WTC11 (cell line): ENCODE measurements around the gene TRIAP1. TPM values are rescaled to one million over a fixed set of nuclear protein-coding genes. Genes with fewer than 3 reads are reported as not detected.

Experiments
- ATAC-seq: fragments of 200-7000 bp; cut with Tn5 transposase; 2 replicates; pipeline ENCODE4 v1.10.0; 2021; ENCODE audit warnings: mild to moderate bottlenecking, moderate library complexity
- CTCF ChIA-PET: fragments of 300-600 bp; sonication (Branson Sonifier 250); formaldehyde crosslinking; loops from one replicate; lab custom pipeline; 2021; ENCODE audit warnings: antibody characterized with exemption; lab: Charles Lee
- POLR2A ChIA-PET: fragments of 350-600 bp; sonication (Branson Sonifier 250); formaldehyde crosslinking; loops from one replicate; lab custom pipeline; 2021; ENCODE audit warnings: antibody characterized with exemption; lab: Charles Lee
- DNase-seq: peaks from one replicate; pipeline ENCODE4 v3.0.0; 2021; ENCODE audit warnings: low spot score
- H3K27ac Mint-ChIP-seq: 2 replicates; pipeline ENCODE4 v1.8.0; 2021; ENCODE audit warnings: mixed read lengths
- H3K27me3 Mint-ChIP-seq: 2 replicates; pipeline ENCODE4 v1.8.0; 2021; ENCODE audit warnings: low read depth, mild to moderate bottlenecking, moderate library complexity, mixed read lengths
- H3K36me3 Mint-ChIP-seq: 2 replicates; pipeline ENCODE4 v1.8.0; 2021; ENCODE audit warnings: mixed read lengths
- H3K4me1 Mint-ChIP-seq: 2 replicates; pipeline ENCODE4 v1.8.0; 2022; ENCODE audit warnings: mixed read lengths
- H3K4me3 Mint-ChIP-seq: 2 replicates; pipeline ENCODE4 v1.8.0; 2021; ENCODE audit warnings: mild to moderate bottlenecking, moderate library complexity, mixed read lengths
- H3K9me3 Mint-ChIP-seq: 2 replicates; pipeline ENCODE4 v1.8.0; 2021; ENCODE audit warnings: mixed read lengths
- AFF4 ChIP-seq: sonication (generic); formaldehyde crosslinking; IDR thresholded peaks from 2 replicates; pipeline ENCODE4 v1.8.1; 2023; ENCODE audit warnings: mild to moderate bottlenecking, missing genetic modification reagents, borderline replicate concordance
- ATF6 ChIP-seq: sonication (generic); formaldehyde crosslinking; IDR thresholded peaks from 2 replicates; pipeline ENCODE4 v1.8.1; 2023; ENCODE audit warnings: mild to moderate bottlenecking, missing genetic modification reagents
- CDX4 ChIP-seq: fragments of 250-450 bp; sonication (Bioruptor Pico); IDR thresholded peaks from 2 replicates; pipeline ENCODE4 v1.9.0; 2021; ENCODE audit warnings: moderate library complexity, mild to moderate bottlenecking, inconsistent platforms, borderline replicate concordance
- CREM ChIP-seq: sonication (generic); formaldehyde crosslinking; IDR thresholded peaks from 2 replicates; pipeline ENCODE4 v1.8.1; 2022; ENCODE audit warnings: mild to moderate bottlenecking, missing genetic modification reagents, moderate library complexity
- CTCF ChIP-seq: fragments of 200-600 bp; IDR thresholded peaks from 2 replicates; pipeline ENCODE4 v1.8.0; 2022; ENCODE audit warnings: antibody characterized with exemption
- EMX1 ChIP-seq: fragments of 250-450 bp; sonication (Bioruptor Pico); IDR thresholded peaks from 2 replicates; pipeline ENCODE4 v1.8.0; 2021; ENCODE audit warnings: mild to moderate bottlenecking
- FOXP1 ChIP-seq: sonication (generic); formaldehyde crosslinking; IDR thresholded peaks from 2 replicates; pipeline ENCODE4 v1.8.0; 2022; ENCODE audit warnings: missing genetic modification reagents, mild to moderate bottlenecking, moderate library complexity, borderline replicate concordance
- IRF2 ChIP-seq: sonication (generic); formaldehyde crosslinking; IDR thresholded peaks from 2 replicates; pipeline ENCODE4 v1.8.0; 2022; ENCODE audit warnings: low read depth, missing genetic modification reagents, borderline replicate concordance
- MAX ChIP-seq: sonication (generic); formaldehyde crosslinking; IDR thresholded peaks from 2 replicates; pipeline ENCODE4 v1.8.0; 2022; ENCODE audit warnings: mild to moderate bottlenecking, missing genetic modification reagents
- MXD4 ChIP-seq: fragments of 250-450 bp; sonication (Bioruptor Pico); IDR thresholded peaks from 2 replicates; pipeline ENCODE4 v1.8.0; 2021; ENCODE audit warnings: mild to moderate bottlenecking, moderate library complexity, borderline replicate concordance
- MYBL2 ChIP-seq: sonication (generic); formaldehyde crosslinking; IDR thresholded peaks from 2 replicates; pipeline ENCODE4 v1.8.1; 2023; ENCODE audit warnings: mild to moderate bottlenecking, moderate library complexity, missing genetic modification reagents
- OVOL2 ChIP-seq: fragments of 250-450 bp; sonication (Bioruptor Pico); IDR thresholded peaks from 2 replicates; pipeline ENCODE4 v1.9.0; 2021; ENCODE audit warnings: mild to moderate bottlenecking, borderline replicate concordance
- STAT6 ChIP-seq: sonication (generic); formaldehyde crosslinking; conservative IDR thresholded peaks from 2 replicates; pipeline ENCODE4 v1.8.1; 2023; ENCODE audit warnings: mild to moderate bottlenecking, low read depth, missing genetic modification reagents, moderate library complexity
- TEAD1 ChIP-seq: sonication (generic); formaldehyde crosslinking; IDR thresholded peaks from 2 replicates; pipeline ENCODE4 v1.8.0; 2022; ENCODE audit warnings: mild to moderate bottlenecking, missing genetic modification reagents
- ZMAT4 ChIP-seq: fragments of 250-450 bp; sonication (Bioruptor Pico); IDR thresholded peaks from 2 replicates; pipeline ENCODE4 v1.9.0; 2021; ENCODE audit warnings: mild to moderate bottlenecking
- ZNF121 ChIP-seq: sonication (generic); formaldehyde crosslinking; IDR thresholded peaks from 2 replicates; pipeline ENCODE4 v1.8.0; 2023; ENCODE audit warnings: missing genetic modification reagents
- ZNF281 ChIP-seq: sonication (generic); formaldehyde crosslinking; IDR thresholded peaks from 2 replicates; pipeline ENCODE4 v1.8.0; 2023; ENCODE audit warnings: mild to moderate bottlenecking, missing genetic modification reagents
- ZNF317 ChIP-seq: sonication (generic); formaldehyde crosslinking; IDR thresholded peaks from 2 replicates; pipeline ENCODE4 v1.8.1; 2023; ENCODE audit warnings: low read depth, mild to moderate bottlenecking, moderate library complexity, missing genetic modification reagents, borderline replicate concordance
- ZNF423 ChIP-seq: fragments of 250-450 bp; sonication (Bioruptor Pico); IDR thresholded peaks from 2 replicates; pipeline ENCODE4 v2.1.2; 2022; ENCODE audit warnings: mild to moderate bottlenecking, moderate library complexity
- total RNA-seq: library from RNA; stranded (reverse); gene quantifications from 3 replicates; pipeline ENCODE4 v1.2.3, GENCODE V29; 2021

The TRIAP1 gene
- total RNA-seq, 1 experiment from 2014 or later = 75.3 TPM

GRCh38 chr12:120399531-120399930 lies 46.7 kb downstream of the TRIAP1 start (continued):
- TF ChIP-seq STAT6 (no peak), CREM (CRISPR knock-in tag) (no peak), FOXP1 (CRISPR knock-in tag) (no peak)

- DNase-seq (peak; percentile 22), ATAC-seq (no peak)
- Mint-ChIP-seq H3K4me1 (peaks cover 50% of the 10 kb centered on the region), H3K36me3 (no peaks in the 10 kb centered on the region), H3K27me3 (no peaks in the 10 kb centered on the region), H3K9me3 (no peaks in the 10 kb centered on the region), H3K4me3 (no peak overlapping the region), H3K27ac (0 out of 2 replicates have a peak overlapping the region, but pooled peaks have one; percentile 29)
- no peak for TF ChIP-seq ZNF281
- TF ChIP-seq EMX1 = no peak
- TF ChIP-seq ZNF423 (CRISPR knock-in tag) = no peak
- TF ChIP-seq AFF4 (CRISPR knock-in tag) = no peak
- no peak for TF ChIP-seq ZNF317
- TF ChIP-seq OVOL2 = no peak
- no peak for TF ChIP-seq MAX (CRISPR knock-in tag)
- TF ChIP-seq CDX4 = no peak
- TF ChIP-seq TEAD1 (CRISPR knock-in tag) = no peak
- no peak for TF ChIP-seq ZNF121
- TF ChIP-seq CREM (CRISPR knock-in tag) = no peak
- TF ChIP-seq CTCF = no peak
- no peak for TF ChIP-seq MYBL2
- TF ChIP-seq ATF6 (CRISPR knock-in tag) = no peak
- no peak for TF ChIP-seq ZMAT4 (CRISPR knock-in tag)
- no peak for TF ChIP-seq MXD4 (CRISPR knock-in tag)
- no peak for TF ChIP-seq IRF2 (CRISPR knock-in tag)
- CTCF ChIA-PET = interaction anchor here (2.5 kb wide), 1 partner anchor 31 kb away, joined by 7 read pairs; no protein-coding TSS in a partner anchor
- POLR2A ChIA-PET = no interaction called here
Measured at GRCh38 chr12:120397824-120398540, 48.2 kb downstream of the TRIAP1 start.
